CD14-positive monocyte (primary cell): ENCODE measurements around the gene ARL5C. TPM values are rescaled to one million over a fixed set of nuclear protein-coding genes. Genes with fewer than 3 reads are reported as not detected.
A peak's percentile ranks its signal among the peaks of the same experiment; 100 is the strongest.

ENCODE experiments used
- DNase-seq, 3 donors: peaks; one replicate each; pipeline ENCODE4 v3.0.0-alpha.2; 2011 to 2022
- H2AFZ ChIP-seq: 2 replicates; pipeline ENCODE4 v1.6.0; 2012; ENCODE audit warnings: mild to moderate bottlenecking, low read depth, low read length, inconsistent platforms; ENCODE audit not compliant: insufficient read depth, poor library complexity, severe bottlenecking
- H3K27ac ChIP-seq, 2 donors: 1 replicate in 1 of 2; 2 replicates in 1 of 2; pipeline ENCODE4 v1.5.1; 2012 to 2013; ENCODE audit warnings: low read length in 2 of 2, control low read depth in 1 of 2, inconsistent platforms in 1 of 2, low read depth in 1 of 2, mild to moderate bottlenecking in 1 of 2
- H3K27me3 ChIP-seq, 2 donors: one replicate each; pipeline versions ENCODE4 v1.6.0 to v1.6.1; 2011 to 2013; ENCODE audit warnings: low read length in 2 of 2; ENCODE audit not compliant: control insufficient read depth in 2 of 2, insufficient read depth in 2 of 2
- H3K36me3 ChIP-seq, 2 donors: replicated peaks in 1 of 2; 1 replicate in 1 of 2; 2 replicates in 1 of 2; pipeline versions ENCODE4 v1.5.1 to v1.6.1; 2012 to 2013; ENCODE audit warnings: low read length in 2 of 2, control low read depth in 1 of 2, inconsistent platforms in 1 of 2, mild to moderate bottlenecking in 1 of 2; ENCODE audit not compliant: insufficient read depth in 2 of 2, control insufficient read depth in 1 of 2
- H3K4me1 ChIP-seq, 2 donors: 1 replicate in 1 of 2; 2 replicates in 1 of 2; pipeline versions ENCODE4 v1.5.1 to v1.6.1; 2012 to 2013; ENCODE audit warnings: low read length in 2 of 2, control low read depth in 1 of 2, inconsistent platforms in 1 of 2, mild to moderate bottlenecking in 1 of 2, moderate library complexity in 1 of 2; ENCODE audit not compliant: insufficient read depth in 2 of 2, control insufficient read depth in 1 of 2
- H3K4me2 ChIP-seq: replicated peaks from 2 replicates; pipeline ENCODE3; 2012; ENCODE audit warnings: low read length, moderate library complexity, mild to moderate bottlenecking; ENCODE audit not compliant: poor library complexity, severe bottlenecking; ENCODE audit errors: extremely low read depth
- H3K4me3 ChIP-seq, 3 experiments: fragments of 200-600 bp in 1 of 3; sonication (generic) in 1 of 3; replicated peaks in 1 of 3; 1 replicate in 2 of 3; 2 replicates in 1 of 3; pipeline ENCODE4 v1.5.1; 2011 to 2013; ENCODE audit warnings: low read length in 3 of 3, mild to moderate bottlenecking in 3 of 3, control low read depth in 2 of 3, low read depth in 2 of 3, inconsistent platforms in 1 of 3, moderate library complexity in 1 of 3
- H3K79me2 ChIP-seq: 2 replicates; pipeline ENCODE4 v1.6.0; 2012; ENCODE audit warnings: mild to moderate bottlenecking, control low read depth, inconsistent platforms, low read length, moderate library complexity; ENCODE audit not compliant: insufficient read depth
- H3K9ac ChIP-seq: 2 replicates; pipeline ENCODE4 v1.6.0; 2017; ENCODE audit warnings: low read length, mild to moderate bottlenecking; ENCODE audit not compliant: insufficient read depth, poor library complexity, severe bottlenecking
- H3K9me3 ChIP-seq, 2 donors: replicated peaks in 1 of 2; 1 replicate in 1 of 2; 2 replicates in 1 of 2; pipeline versions ENCODE4 v1.5.1 to v1.6.1; 2012 to 2013; ENCODE audit warnings: low read length in 2 of 2, control low read depth in 1 of 2; ENCODE audit not compliant: control insufficient read depth in 1 of 2, insufficient read depth in 1 of 2
- H4K20me1 ChIP-seq: 2 replicates; pipeline ENCODE4 v1.6.0; 2012; ENCODE audit warnings: mild to moderate bottlenecking, low read length, control low read depth, moderate library complexity; ENCODE audit not compliant: insufficient read depth
- H3K27ac Mint-ChIP-seq, 7 donors: one replicate each; pipeline ENCODE4 v1.8.0; 2020; ENCODE audit warnings: mild to moderate bottlenecking in 7 of 7, mixed read lengths in 7 of 7, moderate library complexity in 6 of 7, inconsistent platforms in 2 of 7
- H3K27me3 Mint-ChIP-seq, 3 donors: one replicate each; pipeline ENCODE4 v1.8.0; 2021 to 2022; ENCODE audit warnings: low read depth in 3 of 3, mild to moderate bottlenecking in 3 of 3, mixed read lengths in 3 of 3, moderate library complexity in 3 of 3, inconsistent platforms in 1 of 3
- H3K36me3 Mint-ChIP-seq, 2 donors: one replicate each; pipeline ENCODE4 v1.8.0; 2020; ENCODE audit warnings: mixed read lengths in 2 of 2, inconsistent platforms in 1 of 2, mild to moderate bottlenecking in 1 of 2
- H3K4me1 Mint-ChIP-seq: one replicate; pipeline ENCODE4 v1.8.0; 2020; ENCODE audit warnings: mild to moderate bottlenecking, mixed read lengths
- H3K4me3 Mint-ChIP-seq, 2 donors: one replicate each; pipeline ENCODE4 v1.8.0; 2020; ENCODE audit warnings: mild to moderate bottlenecking in 2 of 2, mixed read lengths in 2 of 2, moderate library complexity in 1 of 2
- H3K9me3 Mint-ChIP-seq, 7 donors: one replicate each; pipeline ENCODE4 v1.8.0; 2020 to 2022; ENCODE audit warnings: mixed read lengths in 7 of 7, mild to moderate bottlenecking in 6 of 7, moderate library complexity in 6 of 7, inconsistent platforms in 2 of 7
- CTCF ChIP-seq: fragments of 200-600 bp; IDR thresholded peaks from one replicate; pipeline ENCODE4 v1.8.0; 2022; ENCODE audit warnings: antibody characterized with exemption, mild to moderate bottlenecking
- WGBS: methylation state at CpG from one replicate; pipeline ENCODE4 v1.1.5; 2013; ENCODE audit warnings: missing lambda C conversion rate; ENCODE audit not compliant: insufficient coverage; 5-methylcytosine and 5-hydroxymethylcytosine counted together
- intact Hi-C, 2 donors: fragments of 100-400 bp; cut with micrococcal nuclease; formaldehyde crosslinking; loops; one replicate each; pipeline versions ENCODE4 v1.15.0 to v1.15.1; 2023
- polyA plus RNA-seq, 3 donors: library from polyadenylated mRNA; depleted of rRNA in 1 of 3; unstranded in 2 of 3; stranded (reverse) in 1 of 3; fragments of 300-500 nt in 2 of 3; fragments of >200 nt in 1 of 3; fragmentation: Illumina TruSeq in 2 of 3; gene quantifications; 1 replicate in 2 of 3; 2 replicates in 1 of 3; pipeline ENCODE4 v1.2.3, GENCODE V29; 2012 to 2021

Gene ARL5C
- polyA plus RNA-seq, 3 donors: 0.04 TPM; not detected in 2

GRCh38 chr17:39126436-39126835 lies 39.5 kb downstream of the ARL5C start:
- 73% methylated on average over 3 of the region's 6 CpGs for WGBS
- peaks cover 15 to 17% of the 10 kb centered on the region in 2 donors for H3K4me1 ChIP-seq
- no peak overlapping the region for H2AFZ ChIP-seq
- no peaks in the 10 kb centered on the region for H3K79me2 ChIP-seq
- Mint-ChIP-seq H3K27ac (no peak overlapping the region), H3K36me3 (no peaks in the 10 kb centered on the region), H3K4me1 (peaks cover 17% of the 10 kb centered on the region), H3K27me3 (peaks cover 2 to 5% (median 2%) of the 10 kb centered on the region in 3 donors), H3K9me3 (peaks cover 0 to 4% (median 0%) of the 10 kb centered on the region in 7 donors), H3K4me3 (no peak overlapping the region)
- intact Hi-C loops: no loop called here
- TF ChIP-seq CTCF: no peak
- H3K9me3 ChIP-seq: no peaks in the 10 kb centered on the region
- H3K27ac ChIP-seq: no peak overlapping the region
- no peak overlapping the region for H3K4me3 ChIP-seq
- no peak for DNase-seq
- H3K27me3 ChIP-seq: no peaks in the 10 kb centered on the region
- H3K36me3 ChIP-seq: no peaks in the 10 kb centered on the region
- H3K9ac ChIP-seq: no peak overlapping the region
- no peaks in the 10 kb centered on the region for H4K20me1 ChIP-seq
- H3K4me2 ChIP-seq: no peak overlapping the region

DNA sequence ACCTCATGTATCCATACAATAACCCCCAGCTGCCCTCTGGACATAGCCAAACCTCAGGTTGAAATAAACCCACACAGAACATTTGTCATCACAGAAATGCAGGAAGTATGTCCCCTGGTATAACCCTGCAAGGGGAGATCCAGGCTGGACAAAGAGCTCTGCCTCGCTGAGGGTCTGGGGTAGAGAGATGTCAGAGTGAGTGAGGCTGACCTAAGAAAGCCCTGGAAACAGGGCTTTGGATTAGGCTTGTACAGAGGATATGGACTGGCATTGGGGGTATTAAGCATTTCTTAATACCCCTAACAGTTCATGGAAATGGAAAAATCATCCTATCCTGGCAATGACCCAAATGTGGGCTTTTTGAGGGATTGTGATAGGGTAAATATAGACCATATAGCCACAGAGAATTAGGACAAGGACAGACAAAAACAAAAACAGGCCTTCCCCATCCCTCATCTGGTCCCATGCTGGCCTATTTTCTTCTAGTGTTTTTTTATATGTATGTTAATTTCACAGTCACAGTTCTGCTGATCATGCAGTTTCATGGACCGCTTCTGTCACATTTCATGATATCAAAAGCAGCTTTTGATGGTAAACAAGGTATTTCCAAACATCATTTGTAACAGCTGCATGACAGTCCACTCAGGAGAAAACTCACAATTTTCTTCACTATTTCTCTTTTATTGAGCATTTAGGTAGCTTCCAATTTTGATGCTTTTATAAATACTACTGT lies 40.7 kb downstream of the ARL5C start:
- H3K27ac Mint-ChIP-seq: peak overlapping the region in 1 of 7 donors; percentile 50
- no CpG with 5 or more reads among the region's 2 CpGs for WGBS

More for the DNA sequence above, 40.7 kb downstream of the ARL5C start:
- Histone ChIP-seq H3K36me3 (no peaks in the 10 kb centered on the region), H2AFZ (no peak overlapping the region), H3K79me2 (no peaks in the 10 kb centered on the region), H4K20me1 (no peaks in the 10 kb centered on the region), H3K9ac (no peak overlapping the region), H3K27ac (no peak overlapping the region), H3K4me2 (no peak overlapping the region), H3K27me3 (no peaks in the 10 kb centered on the region), H3K4me3 (no peak overlapping the region), H3K9me3 (no peaks in the 10 kb centered on the region), H3K4me1 (peaks cover 19 to 21% of the 10 kb centered on the region in 2 donors)
- Mint-ChIP-seq H3K4me1 (peaks cover 20% of the 10 kb centered on the region), H3K4me3 (no peak overlapping the region), H3K9me3 (peaks cover 0 to 4% (median 0%) of the 10 kb centered on the region in 7 donors), H3K36me3 (no peaks in the 10 kb centered on the region), H3K27me3 (peaks cover 2 to 5% (median 2%) of the 10 kb centered on the region in 3 donors)
- no peak for DNase-seq
- TF ChIP-seq CTCF: no peak
- intact Hi-C loops: no loop called here
